Tibial artery (tissue), 4 donors: ENCODE measurements around the gene LDLRAD3.

ENCODE experiments used
- DNase-seq, 2 donors: peaks; one replicate each; pipeline ENCODE4 v3.0.0-alpha.2; 2019
- H3K27ac ChIP-seq, 2 donors: fragments of 200-600 bp; sonication (generic) in 1 of 2; 1 replicate in 1 of 2; 2 replicates in 1 of 2; pipeline ENCODE4 v1.5.1; 2018 to 2019; ENCODE audit warnings: mild to moderate bottlenecking in 1 of 2
- H3K27me3 ChIP-seq, 2 donors: fragments of 200-600 bp; sonication (generic) in 1 of 2; one replicate each; pipeline versions ENCODE4 v1.5.1 to v1.6.0; 2016 to 2019
- H3K36me3 ChIP-seq, 3 donors: fragments of 200-600 bp; sonication (generic) in 2 of 3; one replicate each; pipeline ENCODE4 v1.5.1; 2016 to 2019; ENCODE audit warnings: mild to moderate bottlenecking in 2 of 3
- H3K4me1 ChIP-seq, 4 donors: fragments of 200-600 bp; sonication (generic) in 2 of 4; 1 replicate in 3 of 4; 2 replicates in 1 of 4; pipeline ENCODE4 v1.5.1; 2016 to 2019
- H3K4me3 ChIP-seq, 2 donors: fragments of 200-600 bp; sonication (generic) in 1 of 2; 1 replicate in 1 of 2; 2 replicates in 1 of 2; pipeline ENCODE4 v1.5.1; 2018 to 2019; ENCODE audit warnings: mild to moderate bottlenecking in 2 of 2
- H3K9me3 ChIP-seq, 3 donors: fragments of 200-600 bp; sonication (generic) in 1 of 3; one replicate each; pipeline ENCODE4 v1.5.1; 2016 to 2019
- intact Hi-C: fragments of 100-400 bp; cut with DNase I; formaldehyde crosslinking; loops from one replicate; pipeline ENCODE4 v1.15.0; 2023; ENCODE audit warnings: low total_unique reads
- TF ChIP-seq, protein P1 (sequence below), 2 experiments: fragments of 200-600 bp in 1 of 2; fragments of 450-650 bp in 1 of 2; IDR thresholded peaks; one replicate each; pipeline ENCODE4 v1.5.1; 2017 to 2019; ENCODE audit warnings: antibody characterized with exemption in 2 of 2, mild to moderate bottlenecking in 1 of 2, moderate library complexity in 1 of 2

LDLRAD3 gene, protein sequence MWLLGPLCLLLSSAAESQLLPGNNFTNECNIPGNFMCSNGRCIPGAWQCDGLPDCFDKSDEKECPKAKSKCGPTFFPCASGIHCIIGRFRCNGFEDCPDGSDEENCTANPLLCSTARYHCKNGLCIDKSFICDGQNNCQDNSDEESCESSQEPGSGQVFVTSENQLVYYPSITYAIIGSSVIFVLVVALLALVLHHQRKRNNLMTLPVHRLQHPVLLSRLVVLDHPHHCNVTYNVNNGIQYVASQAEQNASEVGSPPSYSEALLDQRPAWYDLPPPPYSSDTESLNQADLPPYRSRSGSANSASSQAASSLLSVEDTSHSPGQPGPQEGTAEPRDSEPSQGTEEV

DNA sequence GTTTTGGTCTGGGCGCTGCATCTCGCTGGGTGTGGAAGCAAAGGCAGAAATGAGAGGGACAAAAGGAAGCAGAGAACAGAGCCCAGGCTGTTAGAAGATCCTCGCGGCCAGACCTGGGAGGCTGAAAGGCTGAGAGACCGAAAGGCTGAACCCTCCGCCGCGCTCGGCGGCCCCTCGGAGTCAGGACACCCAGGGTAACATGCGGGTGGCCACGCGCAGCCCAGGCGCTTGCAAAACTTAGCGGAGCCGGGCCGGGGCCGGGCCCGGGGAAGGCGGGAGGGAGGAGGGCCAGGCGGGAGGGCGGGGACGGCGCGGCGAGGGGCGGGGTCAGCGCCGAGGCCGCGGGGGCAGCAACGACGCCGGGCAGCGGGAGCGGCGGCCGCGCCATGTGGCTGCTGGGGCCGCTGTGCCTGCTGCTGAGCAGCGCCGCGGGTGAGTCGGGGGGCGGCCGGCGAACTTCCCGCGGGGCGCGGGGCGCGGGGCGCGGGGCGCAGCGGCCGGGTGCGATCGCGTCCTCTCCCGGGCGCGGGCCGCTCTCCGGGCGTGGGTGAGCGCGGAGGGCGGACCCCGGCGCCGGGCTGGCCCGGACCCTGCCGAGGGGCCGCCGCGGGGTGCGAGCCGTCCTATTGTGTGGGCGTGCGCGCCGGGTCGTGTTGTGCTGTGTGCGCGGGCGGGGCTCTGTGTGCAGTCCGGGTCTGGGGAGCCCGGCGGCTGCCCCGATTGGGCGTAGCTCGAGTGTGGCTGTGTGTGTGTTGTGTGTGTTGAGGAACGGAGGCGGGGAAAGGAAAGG, at the start of gene LDLRAD3:
LDLRAD3 (plus strand) TSS at position 350 of the 790 bp plus-strand sequence; CDS start at position 387, 37 bp downstream.
- TF ChIP-seq, protein P1, sequence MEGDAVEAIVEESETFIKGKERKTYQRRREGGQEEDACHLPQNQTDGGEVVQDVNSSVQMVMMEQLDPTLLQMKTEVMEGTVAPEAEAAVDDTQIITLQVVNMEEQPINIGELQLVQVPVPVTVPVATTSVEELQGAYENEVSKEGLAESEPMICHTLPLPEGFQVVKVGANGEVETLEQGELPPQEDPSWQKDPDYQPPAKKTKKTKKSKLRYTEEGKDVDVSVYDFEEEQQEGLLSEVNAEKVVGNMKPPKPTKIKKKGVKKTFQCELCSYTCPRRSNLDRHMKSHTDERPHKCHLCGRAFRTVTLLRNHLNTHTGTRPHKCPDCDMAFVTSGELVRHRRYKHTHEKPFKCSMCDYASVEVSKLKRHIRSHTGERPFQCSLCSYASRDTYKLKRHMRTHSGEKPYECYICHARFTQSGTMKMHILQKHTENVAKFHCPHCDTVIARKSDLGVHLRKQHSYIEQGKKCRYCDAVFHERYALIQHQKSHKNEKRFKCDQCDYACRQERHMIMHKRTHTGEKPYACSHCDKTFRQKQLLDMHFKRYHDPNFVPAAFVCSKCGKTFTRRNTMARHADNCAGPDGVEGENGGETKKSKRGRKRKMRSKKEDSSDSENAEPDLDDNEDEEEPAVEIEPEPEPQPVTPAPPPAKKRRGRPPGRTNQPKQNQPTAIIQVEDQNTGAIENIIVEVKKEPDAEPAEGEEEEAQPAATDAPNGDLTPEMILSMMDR (IDR thresholded peaks at IDR 0.05) = no peak
- peak; percentile 79 to 87 for DNase-seq
- Histone ChIP-seq H3K9me3 (no peaks in the 10 kb centered on the region), H3K4me1 (peaks cover 0 to 21% (median 8%) of the 10 kb centered on the region in 4 donors), H3K27me3 (no peaks in the 10 kb centered on the region), H3K4me3 (peak within 1 kb of the TSS; percentile 59 to 64), H3K36me3 (no peaks in the 10 kb centered on the region), H3K27ac (peak within 1 kb of the TSS; percentile 30 to 51)
- intact Hi-C loops = no loop called here

DNA sequence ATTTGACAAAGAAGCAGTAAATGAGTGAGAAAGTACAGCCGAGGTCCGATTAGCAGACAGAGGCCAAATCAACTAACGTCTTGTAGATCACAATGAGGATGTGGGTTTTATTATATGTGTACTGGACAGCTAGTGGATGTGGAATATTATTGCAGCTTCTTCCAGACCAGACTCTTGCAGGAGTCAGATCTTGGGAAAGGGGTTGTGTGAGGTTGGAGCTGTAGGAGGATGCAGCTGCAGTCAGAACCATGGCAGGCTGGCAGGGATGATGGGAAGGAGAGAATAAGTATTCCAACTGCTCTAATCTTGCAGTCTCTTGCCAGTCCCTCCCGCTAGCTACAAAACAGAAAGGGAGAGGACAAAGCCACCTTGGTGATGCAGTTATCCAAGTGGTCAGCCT, 46.8 kb upstream of the LDLRAD3 start:
- no peak for DNase-seq
- no peaks in the 10 kb centered on the region for H3K27me3 ChIP-seq
- H3K27ac ChIP-seq = no peak overlapping the region
- intact Hi-C loops = no loop called here
- no peaks in the 10 kb centered on the region for H3K36me3 ChIP-seq
- no peaks in the 10 kb centered on the region for H3K4me1 ChIP-seq
- TF ChIP-seq, protein P1 (IDR thresholded peaks at IDR 0.05) = no peak
- peaks cover 0 to 5% (median 4%) of the 10 kb centered on the region in 3 donors for H3K9me3 ChIP-seq
- H3K4me3 ChIP-seq = no peak overlapping the region

DNA sequence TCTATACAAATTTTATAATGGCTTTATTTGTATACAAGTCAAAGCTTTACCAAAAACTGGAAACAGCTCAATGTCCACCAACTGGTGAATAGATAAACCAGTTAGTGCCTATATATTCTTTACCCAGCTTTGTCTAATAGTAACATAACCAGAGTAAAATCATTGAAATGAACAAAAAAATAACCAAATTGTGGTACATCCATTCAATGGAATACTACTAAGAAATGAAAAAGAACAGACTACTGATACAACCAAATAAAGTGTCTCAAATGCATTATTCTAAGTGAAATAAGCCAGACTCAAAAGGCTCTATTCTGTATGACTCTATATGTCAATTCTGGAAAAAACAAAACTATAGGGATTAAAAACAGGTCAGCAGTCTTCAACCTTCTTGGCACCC, 40.9 kb upstream of the LDLRAD3 start:
- Histone ChIP-seq H3K9me3 (peaks cover 0 to 22% (median 4%) of the 10 kb centered on the region in 3 donors), H3K27ac (no peak overlapping the region), H3K4me3 (no peak overlapping the region), H3K36me3 (no peaks in the 10 kb centered on the region), H3K27me3 (no peaks in the 10 kb centered on the region), H3K4me1 (no peaks in the 10 kb centered on the region)
- TF ChIP-seq, protein P1 (IDR thresholded peaks at IDR 0.05) = no peak
- no peak for DNase-seq
- intact Hi-C loops = no loop called here

DNA sequence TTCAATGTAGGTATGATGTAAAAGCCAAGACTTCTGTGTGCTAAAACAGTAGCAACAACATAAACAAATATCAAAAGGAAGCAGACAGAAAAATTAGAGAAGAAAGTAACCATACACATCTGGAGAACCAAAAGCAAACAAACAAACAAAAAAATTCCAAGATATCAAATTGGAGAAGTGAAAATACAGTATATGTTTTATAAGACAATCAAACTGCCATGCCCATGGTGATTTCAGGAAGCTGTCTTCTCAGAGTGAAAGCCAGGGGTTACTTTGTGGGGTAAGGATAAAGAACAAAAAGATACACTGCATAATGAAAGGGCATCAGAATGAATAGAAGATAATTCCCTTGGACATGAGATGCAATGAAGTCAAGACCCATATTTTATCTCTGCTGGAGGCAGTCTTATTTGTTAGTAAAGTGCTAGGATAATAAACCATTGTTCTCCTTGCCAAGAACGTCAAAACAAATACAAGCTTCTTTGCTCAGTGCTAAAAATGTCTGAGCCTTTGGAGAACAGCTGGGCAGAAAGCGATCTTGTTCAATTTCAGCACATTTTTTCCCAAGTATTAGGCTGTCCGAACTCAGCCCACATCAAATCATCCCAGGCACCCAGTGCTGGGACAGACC, 38.1 kb upstream of the LDLRAD3 start:
- TF ChIP-seq, protein P1 (IDR thresholded peaks at IDR 0.05) = no peak
- DNase-seq = no peak

DNA sequence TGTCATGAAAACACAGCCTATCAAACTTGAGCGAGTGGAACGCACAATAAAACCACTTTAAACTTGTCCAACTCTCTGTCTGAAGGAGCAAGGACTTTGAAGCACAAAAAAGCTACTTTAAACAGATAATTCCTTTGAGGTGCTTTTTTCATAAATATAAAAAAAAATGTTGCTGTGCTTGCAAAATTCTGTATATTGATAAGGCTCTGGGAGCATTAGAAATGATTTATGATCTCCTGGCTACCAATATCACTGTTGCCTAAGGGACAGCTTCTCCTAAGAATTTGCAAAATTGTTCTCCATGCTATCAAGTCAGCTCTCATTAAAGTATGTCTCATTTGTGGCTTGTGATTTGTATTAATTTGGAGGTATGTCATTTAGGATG, 37.6 kb upstream of the LDLRAD3 start:
- intact Hi-C loops = no loop called here
- Histone ChIP-seq H3K4me3 (no peak overlapping the region), H3K9me3 (peaks cover 0 to 22% (median 0%) of the 10 kb centered on the region in 3 donors), H3K27me3 (no peaks in the 10 kb centered on the region), H3K27ac (no peak overlapping the region), H3K4me1 (no peaks in the 10 kb centered on the region), H3K36me3 (no peaks in the 10 kb centered on the region)
- DNase-seq = no peak
- TF ChIP-seq, protein P1 (IDR thresholded peaks at IDR 0.05) = no peak

More for the DNA sequence above, 38.1 kb upstream of the LDLRAD3 start:
- Histone ChIP-seq H3K4me1 (no peaks in the 10 kb centered on the region), H3K4me3 (no peak overlapping the region), H3K27me3 (no peaks in the 10 kb centered on the region), H3K27ac (no peak overlapping the region), H3K9me3 (peaks cover 0 to 22% (median 3%) of the 10 kb centered on the region in 3 donors), H3K36me3 (no peaks in the 10 kb centered on the region)
- intact Hi-C loops = no loop called here
